ENCODE measurements around the gene SUMF1. TPM values are rescaled to one million over a fixed set of nuclear protein-coding genes. Genes with fewer than 3 reads are reported as not detected.

Gene SUMF1
- total RNA-seq, 1 donor = 45.6 TPM

DNA sequence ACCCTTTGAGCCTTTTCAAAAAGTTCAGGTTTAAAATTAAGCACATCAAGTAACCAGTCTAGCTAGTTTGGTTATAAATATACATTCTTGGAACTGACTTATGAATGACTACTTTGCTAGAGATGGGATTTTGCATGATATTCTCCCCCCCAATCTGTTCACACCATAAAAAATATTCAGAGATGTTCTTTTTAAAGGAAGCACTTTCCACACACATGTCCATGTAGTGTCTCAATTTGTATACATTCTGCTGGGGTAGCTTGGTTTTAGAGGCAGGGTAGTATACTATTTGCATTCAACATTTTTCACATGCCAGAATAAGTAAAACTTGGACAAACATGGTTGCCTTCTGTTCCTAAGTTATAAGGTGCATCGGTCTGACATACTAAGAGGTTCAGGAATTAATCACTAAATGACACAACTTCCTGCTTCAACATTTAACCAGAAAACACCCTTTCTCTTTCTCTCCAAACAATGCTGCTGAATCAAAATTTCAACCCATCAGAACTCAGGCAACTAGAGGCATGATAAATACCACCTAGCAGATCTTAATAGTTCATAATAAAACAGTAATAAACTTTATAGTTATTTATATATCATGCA, 57.0 kb downstream of the SUMF1 start:
- no peak for DNase-seq (ENCODE audit: low read depth)
- TF ChIP-seq, protein P1, sequence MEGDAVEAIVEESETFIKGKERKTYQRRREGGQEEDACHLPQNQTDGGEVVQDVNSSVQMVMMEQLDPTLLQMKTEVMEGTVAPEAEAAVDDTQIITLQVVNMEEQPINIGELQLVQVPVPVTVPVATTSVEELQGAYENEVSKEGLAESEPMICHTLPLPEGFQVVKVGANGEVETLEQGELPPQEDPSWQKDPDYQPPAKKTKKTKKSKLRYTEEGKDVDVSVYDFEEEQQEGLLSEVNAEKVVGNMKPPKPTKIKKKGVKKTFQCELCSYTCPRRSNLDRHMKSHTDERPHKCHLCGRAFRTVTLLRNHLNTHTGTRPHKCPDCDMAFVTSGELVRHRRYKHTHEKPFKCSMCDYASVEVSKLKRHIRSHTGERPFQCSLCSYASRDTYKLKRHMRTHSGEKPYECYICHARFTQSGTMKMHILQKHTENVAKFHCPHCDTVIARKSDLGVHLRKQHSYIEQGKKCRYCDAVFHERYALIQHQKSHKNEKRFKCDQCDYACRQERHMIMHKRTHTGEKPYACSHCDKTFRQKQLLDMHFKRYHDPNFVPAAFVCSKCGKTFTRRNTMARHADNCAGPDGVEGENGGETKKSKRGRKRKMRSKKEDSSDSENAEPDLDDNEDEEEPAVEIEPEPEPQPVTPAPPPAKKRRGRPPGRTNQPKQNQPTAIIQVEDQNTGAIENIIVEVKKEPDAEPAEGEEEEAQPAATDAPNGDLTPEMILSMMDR (IDR thresholded peaks at IDR 0.05; ENCODE audit: insufficient read depth, low read length) = no peak
- H3K4me3 ChIP-seq (ENCODE audit: low read depth, low read length) = no peak overlapping the region

DNA sequence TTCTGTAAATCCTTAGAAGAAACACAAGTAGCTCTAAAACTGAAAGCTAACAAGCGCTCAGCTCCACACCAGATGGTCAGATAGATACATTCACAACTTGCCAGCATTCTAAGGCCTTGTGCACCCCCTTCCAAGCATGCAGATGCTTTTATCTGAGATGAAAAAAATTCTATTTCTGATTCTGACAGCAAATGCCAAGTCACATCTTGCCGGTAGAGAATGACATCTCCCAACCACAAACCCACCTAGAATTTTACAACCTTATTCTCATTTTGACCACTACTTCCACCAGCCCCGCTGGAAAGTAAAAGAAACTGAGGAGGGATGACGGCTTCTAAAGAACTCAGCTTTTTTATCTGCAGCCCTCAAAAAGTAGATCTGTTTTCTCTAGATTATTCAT, 57.7 kb downstream of the SUMF1 start:
- no peak for DNase-seq (ENCODE audit: low read depth)
- H3K4me3 ChIP-seq (ENCODE audit: low read depth, low read length) = no peak overlapping the region
- TF ChIP-seq, protein P1 (IDR thresholded peaks at IDR 0.05; ENCODE audit: insufficient read depth, low read length) = no peak

GRCh38 chr3:4408958-4409357, 58.1 kb downstream of the SUMF1 start:
- TF ChIP-seq, protein P1 (IDR thresholded peaks at IDR 0.05; ENCODE audit: insufficient read depth, low read length) = no peak
- no peak for DNase-seq (ENCODE audit: low read depth)
- no peak overlapping the region for H3K4me3 ChIP-seq (ENCODE audit: low read depth, low read length)

DNA sequence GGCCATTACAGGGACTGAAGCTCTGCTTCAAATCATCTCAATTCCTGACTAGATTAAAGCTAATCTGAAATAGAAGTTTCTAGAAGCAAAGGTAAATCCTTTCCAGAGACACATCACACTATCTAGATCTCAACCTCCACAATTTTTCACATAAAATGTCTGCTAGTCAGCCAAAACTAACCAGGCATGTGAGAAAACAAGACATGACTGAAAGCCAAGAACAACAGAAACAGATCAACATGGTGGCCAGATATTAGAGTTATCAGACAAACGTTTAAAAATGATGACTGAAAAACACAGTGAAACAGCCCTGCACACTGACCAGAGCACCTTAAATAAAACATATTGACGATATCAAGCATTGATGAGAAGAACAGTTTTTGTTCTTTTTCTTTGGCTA, 59.1 kb downstream of the SUMF1 start:
- no peak for DNase-seq (ENCODE audit: low read depth)
- TF ChIP-seq, protein P1 (IDR thresholded peaks at IDR 0.05; ENCODE audit: insufficient read depth, low read length) = no peak
- no peak overlapping the region for H3K4me3 ChIP-seq (ENCODE audit: low read depth, low read length)

DNA sequence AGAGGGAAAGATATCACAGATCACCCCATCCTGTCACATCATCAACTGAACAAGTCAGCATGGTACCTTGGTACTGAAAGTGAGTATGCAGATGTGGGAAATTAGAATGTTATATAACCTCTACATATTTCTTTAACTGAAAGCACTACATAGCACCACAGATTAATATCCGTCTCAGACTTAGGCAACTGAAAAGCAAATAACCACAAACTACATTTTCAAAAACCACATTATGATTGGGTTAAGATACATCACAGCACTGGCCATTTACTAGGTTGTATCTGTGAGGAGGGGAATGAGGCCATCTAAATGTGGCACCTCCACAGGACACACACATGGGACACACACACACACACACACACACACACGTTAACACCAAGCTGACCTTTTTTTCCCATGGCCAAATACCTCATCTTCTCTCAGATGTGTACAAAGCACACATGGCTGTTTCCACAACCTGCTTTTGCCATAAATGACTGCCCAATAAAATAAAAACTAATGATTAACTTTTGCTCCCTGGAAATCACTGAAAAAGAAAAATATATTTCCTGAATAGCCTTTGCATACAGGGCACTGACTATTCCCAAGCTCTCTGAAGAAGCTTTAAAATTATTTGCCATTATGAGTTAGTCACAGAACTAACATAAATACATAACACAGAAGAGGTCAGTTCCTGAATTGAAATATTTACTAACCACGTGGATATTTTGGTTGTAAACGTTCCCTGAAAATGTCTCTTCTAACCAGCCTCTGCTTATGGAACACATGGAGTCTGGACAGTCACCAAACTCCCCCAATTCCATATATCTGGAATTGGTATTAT, 60.1 kb downstream of the SUMF1 start:
- no peak for DNase-seq (ENCODE audit: low read depth)
- H3K4me3 ChIP-seq (ENCODE audit: low read depth, low read length) = no peak overlapping the region
- TF ChIP-seq, protein P1 (IDR thresholded peaks at IDR 0.05; ENCODE audit: insufficient read depth, low read length) = no peak

- H3K4me3 ChIP-seq (ENCODE audit: low read depth, low read length) = no peak overlapping the region
- DNase-seq (ENCODE audit: low read depth) = no peak
- TF ChIP-seq, protein P1 (IDR thresholded peaks at IDR 0.05; ENCODE audit: insufficient read depth, low read length) = no peak
Observed at GRCh38 chr3:4404881-4405280, 62.2 kb downstream of the SUMF1 start.

Data from fibroblast of the aortic adventitia (primary cell).